IPS-NIHi11 (cell line): Measurements from ENCODE around the gene TNRC6B.

Experiments used
- DNase-seq: peaks from one replicate; pipeline ENCODE4 v3.0.0; 2012; ENCODE audit warnings: mixed read lengths, low spot score

TNRC6B gene

GRCh38 chr22:40240686-40241085, 63.0 kb downstream of the TNRC6B start:
- no peak for DNase-seq

- DNase-seq: no peak
Observed at GRCh38 chr22:40241200-40241763, 63.6 kb downstream of the TNRC6B start.

DNA sequence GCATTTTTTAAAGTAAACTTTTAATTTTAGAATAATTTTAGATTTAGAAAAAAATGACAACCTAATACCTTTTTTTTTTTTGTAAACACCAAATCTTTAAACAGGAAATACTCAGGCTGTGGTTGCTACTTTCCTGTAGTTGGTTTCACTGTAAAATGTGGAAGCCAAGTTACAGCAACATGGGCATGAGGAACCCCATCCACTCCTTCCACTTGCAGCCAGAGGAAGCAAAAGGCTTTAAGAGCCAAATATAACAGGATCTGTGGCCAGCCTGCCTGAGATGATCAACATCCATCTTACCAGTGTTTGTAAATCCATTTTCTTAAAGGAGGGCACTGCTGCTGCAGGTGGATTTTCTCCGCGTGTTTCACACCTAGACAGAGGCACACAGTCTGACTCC, 66.2 kb downstream of the TNRC6B start:
- DNase-seq: no peak

- DNase-seq: no peak
Observed at GRCh38 chr22:40244586-40244985, 66.9 kb downstream of the TNRC6B start.

- no peak for DNase-seq
Observed at GRCh38 chr22:40247976-40248375, 70.3 kb downstream of the TNRC6B start.

DNA sequence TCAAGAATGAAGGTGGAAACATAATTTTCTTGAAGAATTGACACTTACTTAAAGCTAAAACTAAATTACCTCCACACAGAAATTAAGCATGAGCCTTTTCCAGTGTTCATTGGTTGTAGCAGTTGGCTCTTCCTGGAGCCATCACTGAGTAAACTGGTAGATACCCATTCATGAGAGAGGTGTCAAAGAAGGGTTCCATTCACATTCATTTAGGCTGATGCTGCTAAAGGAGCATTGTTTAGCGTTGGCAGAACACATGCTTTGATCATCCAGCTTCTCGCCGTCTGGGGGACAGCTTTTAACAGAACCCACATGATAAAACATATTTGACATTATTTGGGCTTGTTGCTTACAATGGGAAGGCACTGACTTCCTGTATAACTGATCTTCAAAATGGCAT, 71.6 kb downstream of the TNRC6B start:
- DNase-seq: no peak

DNA sequence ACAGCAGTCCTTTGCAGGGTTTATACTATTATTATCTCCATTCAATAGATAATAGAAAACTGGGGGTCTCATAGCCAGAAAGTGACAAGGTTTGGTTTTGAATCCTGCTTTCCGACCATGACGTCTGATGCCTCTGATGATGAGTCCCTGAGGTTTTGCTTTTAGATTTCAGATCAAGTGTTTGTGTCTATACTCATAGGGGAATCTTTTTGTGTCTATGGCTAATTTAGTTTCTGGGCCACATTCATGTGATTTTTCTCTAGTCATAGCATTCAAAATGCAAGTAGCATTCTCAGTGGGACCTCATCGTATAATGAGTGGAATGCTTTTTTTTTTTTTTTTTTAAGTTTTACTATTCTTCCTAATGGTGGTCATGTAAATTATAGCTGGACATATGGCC, 72.9 kb downstream of the TNRC6B start:
- no peak for DNase-seq

- no peak for DNase-seq
Observed at GRCh38 chr22:40251106-40251505, 73.4 kb downstream of the TNRC6B start.

DNA sequence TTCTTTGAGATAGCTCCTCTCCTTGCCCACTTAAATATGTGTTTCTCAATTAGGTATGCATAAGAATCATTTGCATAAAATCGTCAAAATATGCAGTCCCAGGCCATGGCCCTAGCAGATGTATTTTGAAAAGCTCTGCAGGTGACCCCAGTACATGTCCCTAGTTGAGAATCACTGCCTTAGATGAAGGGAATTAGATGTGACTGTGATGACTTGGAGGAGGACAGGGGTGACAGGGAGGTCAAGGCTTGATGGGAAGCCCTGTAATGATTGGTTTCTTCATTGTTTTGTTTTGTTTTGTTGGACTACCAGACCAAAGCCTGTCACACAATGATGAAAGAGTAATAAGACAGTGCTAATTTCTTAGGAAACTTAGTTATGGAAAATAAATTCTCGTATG, 74.4 kb downstream of the TNRC6B start:
- no peak for DNase-seq

DNA sequence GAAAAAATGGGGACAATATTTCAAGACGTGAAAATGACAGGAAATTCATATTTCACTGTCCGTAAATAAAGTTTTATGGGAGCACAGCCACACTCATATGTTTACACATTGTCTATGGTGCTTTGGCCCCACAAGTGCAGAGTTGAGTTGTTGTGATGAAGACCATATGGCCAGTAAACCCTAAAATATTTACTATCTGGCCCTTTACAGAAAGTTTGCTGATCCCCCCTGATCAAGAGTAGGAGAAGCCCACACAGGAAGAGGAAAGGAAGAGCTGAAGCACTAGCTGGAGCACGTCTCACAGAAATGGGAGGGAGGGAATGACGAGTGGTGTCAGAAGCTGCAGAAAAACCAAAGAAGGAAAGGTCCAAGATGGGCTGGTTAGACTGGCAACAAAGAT, 78.8 kb downstream of the TNRC6B start:
- no peak for DNase-seq

DNA sequence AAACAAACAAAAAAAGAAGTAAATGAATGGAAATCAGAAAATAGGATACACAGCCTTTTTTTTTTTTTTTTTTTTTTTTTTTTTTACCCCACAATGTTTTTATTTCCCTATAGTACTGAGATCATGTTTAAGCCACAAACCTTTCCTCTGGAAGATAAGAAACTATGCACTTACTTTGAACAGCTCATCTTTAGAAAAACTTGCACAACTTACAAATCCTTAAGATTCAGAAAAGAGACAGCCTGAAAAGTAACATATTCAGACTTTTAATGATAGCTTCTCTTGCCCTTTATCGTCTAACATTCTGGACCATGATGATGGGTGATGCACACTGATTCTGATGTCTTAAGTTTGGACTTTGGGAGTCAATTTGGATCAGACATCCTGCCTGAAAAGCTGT, 80.3 kb downstream of the TNRC6B start:
- no peak for DNase-seq

DNA sequence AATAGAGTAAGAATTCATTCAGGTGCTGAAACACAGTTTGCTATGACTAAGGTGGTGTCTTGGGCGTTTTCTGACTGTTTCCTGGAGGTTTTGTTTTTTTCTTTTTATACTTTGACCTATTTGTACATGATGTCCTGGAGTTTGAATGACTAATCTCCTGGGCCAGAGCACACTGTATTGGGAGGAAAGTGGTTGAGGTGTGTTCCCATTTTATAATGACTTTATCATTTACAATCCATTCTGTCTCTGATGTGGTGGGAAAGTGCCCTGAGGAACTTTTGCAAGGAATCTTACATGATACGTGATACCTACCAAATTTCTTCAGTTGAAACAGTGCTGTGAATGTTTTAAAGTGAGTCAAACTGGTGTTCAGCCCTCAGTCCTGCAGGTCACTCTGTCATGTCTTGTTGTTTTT, 80.8 kb downstream of the TNRC6B start:
- no peak for DNase-seq

GRCh38 chr22:40261783-40262182, 84.1 kb downstream of the TNRC6B start:
- no peak for DNase-seq

GRCh38 chr22:40263191-40263590, 85.5 kb downstream of the TNRC6B start:
- no peak for DNase-seq

DNA sequence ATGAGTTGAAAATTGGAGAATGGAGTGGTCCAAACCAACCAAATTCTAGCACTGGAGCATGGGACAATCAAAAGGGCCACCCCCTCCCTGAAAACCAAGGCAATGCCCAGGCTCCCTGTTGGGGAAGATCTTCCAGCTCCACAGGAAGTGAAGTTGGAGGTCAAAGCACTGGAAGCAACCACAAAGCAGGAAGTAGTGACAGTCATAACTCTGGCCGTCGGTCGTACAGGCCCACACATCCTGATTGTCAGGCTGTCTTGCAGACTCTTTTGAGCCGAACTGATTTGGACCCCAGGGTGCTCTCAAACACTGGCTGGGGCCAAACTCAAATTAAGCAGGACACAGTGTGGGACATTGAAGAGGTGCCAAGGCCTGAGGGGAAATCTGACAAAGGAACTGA, 88.1 kb downstream of the TNRC6B start:
- DNase-seq: no peak

DNA sequence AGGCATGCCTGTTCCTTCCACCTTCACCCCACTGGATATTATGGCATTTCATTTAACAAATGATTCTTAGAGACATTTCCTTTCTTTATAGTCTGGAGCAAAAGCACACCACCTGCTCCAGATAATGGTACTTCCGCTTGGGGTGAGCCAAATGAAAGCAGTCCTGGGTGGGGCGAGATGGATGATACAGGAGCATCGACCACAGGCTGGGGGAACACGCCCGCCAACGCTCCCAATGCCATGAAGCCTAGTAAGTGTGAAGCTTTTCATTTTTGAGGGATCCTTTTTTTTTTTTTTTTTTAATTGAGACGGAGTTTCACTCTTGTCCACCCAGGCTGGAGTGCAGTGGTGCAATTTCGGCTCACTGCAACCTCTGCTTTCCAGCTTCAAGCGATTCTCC, 92.3 kb downstream of the TNRC6B start:
- no peak for DNase-seq

DNA sequence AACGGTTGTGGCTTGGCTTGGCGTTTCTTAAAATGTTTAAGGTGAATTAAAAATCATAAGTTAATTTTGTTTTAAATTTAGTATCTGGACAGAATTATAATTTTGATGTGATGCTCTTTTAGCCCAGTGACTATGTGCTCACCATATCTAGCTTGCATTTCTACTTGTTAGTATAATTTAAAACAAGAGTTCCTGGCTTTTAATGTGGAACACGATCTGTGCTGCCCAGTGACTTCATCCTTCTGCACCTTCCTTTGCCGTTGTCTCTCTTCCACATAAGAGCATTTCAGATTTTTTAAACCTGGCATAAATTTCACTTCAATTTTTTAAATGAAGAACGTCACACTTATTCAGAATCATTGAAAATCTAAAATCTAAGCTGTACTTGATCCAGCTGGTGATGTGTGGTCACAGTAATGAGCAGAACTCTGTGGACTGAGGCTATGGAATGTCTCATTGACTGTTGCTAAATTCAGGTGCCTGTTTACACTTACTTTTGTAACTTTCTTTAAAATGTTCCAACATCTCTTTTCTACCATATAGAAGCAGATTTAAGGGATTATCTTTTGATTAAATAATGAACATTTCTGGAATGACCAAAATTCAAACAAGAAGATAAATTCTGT, 93.1 kb downstream of the TNRC6B start:
- DNase-seq: no peak

DNA sequence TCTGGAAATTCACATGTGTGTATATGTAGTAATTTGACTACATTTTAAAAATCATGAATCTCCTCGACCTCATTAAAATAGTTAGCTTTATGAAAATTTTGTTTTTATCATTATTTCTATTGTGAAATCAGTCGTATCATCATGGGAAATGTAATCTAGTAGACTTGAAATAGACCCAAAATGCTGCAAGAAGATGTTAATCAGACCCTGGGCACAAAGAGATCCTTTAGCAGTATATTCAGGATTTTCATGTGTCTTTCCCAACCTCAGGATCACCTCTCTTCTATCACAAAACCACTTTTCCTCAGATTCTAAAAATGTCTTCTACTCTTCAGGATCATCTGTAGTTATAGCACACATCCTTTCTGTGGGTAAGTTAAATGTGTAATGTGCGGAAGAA, 93.7 kb downstream of the TNRC6B start:
- DNase-seq: no peak

DNA sequence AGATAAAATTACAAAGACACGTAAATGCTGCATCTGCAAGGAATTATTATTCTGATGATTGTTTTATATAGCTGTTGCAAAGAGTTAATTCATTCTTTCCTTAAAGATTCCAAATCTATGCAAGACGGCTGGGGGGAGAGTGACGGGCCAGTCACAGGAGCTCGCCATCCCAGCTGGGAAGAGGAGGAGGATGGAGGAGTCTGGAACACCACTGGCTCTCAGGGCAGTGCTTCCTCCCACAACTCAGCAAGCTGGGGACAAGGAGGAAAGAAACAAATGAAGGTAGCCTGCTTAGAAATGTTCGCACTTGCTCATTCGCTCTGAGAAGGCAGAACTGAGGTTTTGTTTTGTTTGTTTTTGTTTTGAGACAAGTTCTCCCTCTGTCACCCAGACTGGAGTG, 95.6 kb downstream of the TNRC6B start:
- no peak for DNase-seq

GRCh38 chr22:40276996-40277823, 99.5 kb downstream of the TNRC6B start:
- DNase-seq: no peak

GRCh38 chr22:40279017-40279416, 101.3 kb downstream of the TNRC6B start:
- DNase-seq: no peak

- peak; percentile 46 for DNase-seq
Observed at GRCh38 chr22:40281717-40282116, 104.0 kb downstream of the TNRC6B start.

DNA sequence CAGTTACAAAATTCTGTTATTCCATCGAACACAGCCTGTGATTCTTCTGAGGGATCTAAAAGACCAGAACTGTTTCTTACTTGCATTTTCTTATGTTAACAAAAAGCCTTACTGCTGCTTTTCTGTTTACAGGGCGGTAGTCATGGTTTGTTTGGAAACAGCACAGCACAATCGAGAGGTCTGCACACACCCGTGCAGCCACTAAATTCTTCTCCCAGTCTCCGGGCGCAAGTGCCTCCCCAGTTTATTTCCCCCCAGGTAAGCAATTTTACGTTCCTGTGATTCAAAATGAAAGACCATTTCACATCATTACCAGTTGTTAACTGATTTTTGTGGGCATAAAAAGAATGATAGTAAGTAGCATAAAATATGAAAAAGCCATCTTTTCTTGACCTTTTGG, 107.8 kb downstream of the TNRC6B start:
- DNase-seq: no peak
